Activated T-helper 1 cell treated with anti-CD3 and anti-CD28 coated beads, Interleukin-12 subunit alpha, Interleukin-12 subunit beta, Interleukin-2, Interleukin-4 antibody, amounts not matched to agents 30 ng/mL and 10 ng/mL and 1 ng/mL, durations not matched to agents 14 hours and 24 hours and 36 hours (primary cell): ENCODE results near the gene UNC119B. TPM values are rescaled to one million over a fixed set of nuclear protein-coding genes. Genes with fewer than 3 reads are reported as not detected.

Source experiments
- DNase-seq: peaks from one replicate; pipeline ENCODE4 v3.0.0; 2021; ENCODE audit warnings: low spot score
- H3K27ac Mint-ChIP-seq: one replicate; pipeline ENCODE4 v1.8.0; 2021; ENCODE audit warnings: mild to moderate bottlenecking, mixed read lengths
- H3K27me3 Mint-ChIP-seq: one replicate; pipeline ENCODE4 v1.8.0; 2022; ENCODE audit warnings: mild to moderate bottlenecking, moderate library complexity, mixed read lengths; ENCODE audit not compliant: insufficient read depth
- H3K36me3 Mint-ChIP-seq: one replicate; pipeline ENCODE4 v1.8.0; 2021; ENCODE audit warnings: low read depth, mixed read lengths
- H3K4me1 Mint-ChIP-seq: one replicate; pipeline ENCODE4 v1.8.0; 2021; ENCODE audit warnings: low read depth, mixed read lengths
- H3K4me3 Mint-ChIP-seq: one replicate; pipeline ENCODE4 v1.8.0; 2021; ENCODE audit warnings: mild to moderate bottlenecking, moderate library complexity, mixed read lengths
- H3K9me3 Mint-ChIP-seq: one replicate; pipeline ENCODE4 v1.8.0; 2021; ENCODE audit warnings: mixed read lengths
- intact Hi-C: fragments of 100-400 bp; cut with micrococcal nuclease; formaldehyde crosslinking; loops from one replicate; pipeline ENCODE4 v1.15.1; 2024
- total RNA-seq: library from RNA; stranded (reverse); gene quantifications from 2 replicates; pipeline ENCODE4 v1.2.3, GENCODE V29; 2022

UNC119B gene
- total RNA-seq, 1 donor from 2014 or later, result 24.6 TPM

DNA sequence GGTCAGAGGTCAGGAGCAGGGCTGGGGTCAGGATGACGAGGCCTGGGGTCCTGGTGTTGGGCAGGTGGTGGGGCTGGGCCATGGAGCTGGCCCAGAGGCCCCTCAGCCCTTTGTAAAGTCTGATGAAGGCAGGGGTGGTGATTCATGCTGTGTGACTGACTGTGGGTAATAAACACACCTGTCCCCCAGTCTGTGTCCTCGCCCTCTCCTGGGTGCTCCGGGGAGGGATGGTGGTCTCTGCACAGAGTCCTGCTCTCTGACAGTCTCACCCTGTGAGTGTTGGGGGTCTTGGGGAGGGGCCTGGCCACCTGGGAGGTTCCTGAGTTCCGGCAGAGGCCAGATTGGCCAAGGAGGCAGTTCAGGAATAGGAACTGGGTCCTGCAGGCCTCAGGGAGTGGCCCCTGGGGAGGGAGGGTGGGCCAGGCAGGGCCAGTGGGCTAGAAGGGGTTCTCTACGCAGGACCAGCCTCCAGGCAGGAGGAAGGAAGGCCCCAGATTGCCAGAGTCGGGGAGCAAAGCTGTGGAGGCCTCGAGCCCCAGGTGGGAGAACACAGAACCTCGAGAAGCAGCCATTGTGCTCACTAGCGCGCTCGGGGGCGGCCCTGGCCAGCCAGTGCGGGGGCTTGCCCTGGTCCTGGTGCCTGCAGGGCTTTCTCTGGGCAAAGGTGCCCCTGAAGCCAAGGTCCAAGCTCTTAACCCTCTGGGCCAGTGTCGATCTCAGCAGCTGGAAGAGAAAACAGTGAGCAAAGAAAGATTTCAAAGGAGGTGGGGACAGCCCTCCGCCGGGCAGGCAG lies 29.8 kb downstream of the UNC119B start:
- intact Hi-C loops, result no loop called here
- Mint-ChIP-seq H3K36me3 (no peaks in the 10 kb centered on the region), H3K4me3 (no peak overlapping the region), H3K4me1 (no peaks in the 10 kb centered on the region), H3K27me3 (no peaks in the 10 kb centered on the region), H3K27ac (no peak overlapping the region), H3K9me3 (no peaks in the 10 kb centered on the region)
- DNase-seq, result no peak

DNA sequence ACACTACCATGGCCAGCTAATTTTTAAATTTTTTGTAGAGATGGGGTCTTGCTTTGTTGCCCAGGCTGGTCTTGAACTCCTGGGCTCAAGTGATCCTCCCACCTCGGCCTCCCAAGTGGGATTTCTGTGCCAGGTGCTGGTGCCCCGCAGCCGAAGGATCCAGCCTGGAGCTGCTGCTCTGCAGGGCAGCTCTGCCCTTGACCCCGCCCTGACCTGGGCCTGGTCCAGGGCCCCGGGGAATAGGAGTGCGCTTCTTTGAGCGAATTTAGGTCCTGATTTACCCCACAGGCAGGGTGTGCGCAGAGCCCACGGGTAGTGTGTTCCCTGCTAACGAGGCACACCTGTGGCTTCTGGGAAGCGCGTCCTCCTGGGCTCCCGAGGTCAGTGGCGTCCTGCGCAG lies 30.6 kb downstream of the UNC119B start:
- intact Hi-C loops, result no loop called here
- Mint-ChIP-seq H3K4me1 (no peaks in the 10 kb centered on the region), H3K27me3 (no peaks in the 10 kb centered on the region), H3K36me3 (no peaks in the 10 kb centered on the region), H3K9me3 (no peaks in the 10 kb centered on the region), H3K27ac (no peak overlapping the region), H3K4me3 (no peak overlapping the region)
- no peak for DNase-seq

DNA sequence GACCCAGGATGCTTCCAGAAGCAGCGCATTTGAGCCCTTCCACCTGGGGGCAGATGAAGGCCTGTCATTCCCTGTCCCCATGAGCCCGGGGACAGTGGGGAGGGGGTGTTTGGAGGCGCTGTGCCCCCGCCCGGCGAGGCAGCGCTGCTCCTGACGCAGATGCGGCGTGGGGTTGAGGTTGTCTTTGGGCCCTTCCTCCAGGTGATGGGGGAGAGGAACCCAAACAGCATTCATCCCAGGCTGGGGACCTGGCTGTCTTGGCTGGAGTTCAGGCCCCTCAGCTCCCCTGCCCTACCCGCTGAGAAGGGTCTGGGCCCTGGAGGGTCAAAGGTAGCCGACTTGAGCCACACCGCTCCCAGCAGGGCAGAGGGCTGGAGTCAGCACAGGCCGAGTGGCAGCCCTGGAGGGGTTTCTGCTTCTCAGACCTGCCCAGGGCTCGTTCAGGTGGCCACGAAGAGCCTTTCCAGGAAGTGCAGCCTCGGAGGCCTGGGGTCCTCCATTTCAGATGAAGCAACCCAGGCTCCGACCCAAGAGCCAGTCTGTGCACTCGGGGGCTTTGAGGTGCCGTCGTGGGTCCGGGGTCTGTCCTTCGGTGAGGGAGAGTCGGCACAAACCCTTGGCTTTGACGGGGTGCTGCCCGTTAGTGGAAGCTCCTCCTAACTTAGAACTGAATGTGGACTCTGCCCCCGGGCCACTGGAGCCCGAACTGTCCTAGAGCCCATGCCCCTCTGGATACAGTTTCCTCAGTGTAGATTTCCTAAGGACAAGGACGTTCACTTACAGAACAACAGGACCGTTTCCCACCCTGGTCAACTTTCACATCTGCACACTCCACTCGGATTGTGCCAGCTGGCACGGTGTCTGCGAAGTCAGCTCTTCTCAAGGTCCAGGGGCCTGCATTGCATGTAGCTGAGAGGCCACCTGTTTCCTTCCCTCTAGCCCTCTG lies 31.5 kb downstream of the UNC119B start:
- Mint-ChIP-seq H3K36me3 (no peaks in the 10 kb centered on the region), H3K27ac (no peak overlapping the region), H3K27me3 (no peaks in the 10 kb centered on the region), H3K4me1 (no peaks in the 10 kb centered on the region), H3K4me3 (no peak overlapping the region), H3K9me3 (no peaks in the 10 kb centered on the region)
- intact Hi-C loops, result no loop called here
- no peak for DNase-seq

DNA sequence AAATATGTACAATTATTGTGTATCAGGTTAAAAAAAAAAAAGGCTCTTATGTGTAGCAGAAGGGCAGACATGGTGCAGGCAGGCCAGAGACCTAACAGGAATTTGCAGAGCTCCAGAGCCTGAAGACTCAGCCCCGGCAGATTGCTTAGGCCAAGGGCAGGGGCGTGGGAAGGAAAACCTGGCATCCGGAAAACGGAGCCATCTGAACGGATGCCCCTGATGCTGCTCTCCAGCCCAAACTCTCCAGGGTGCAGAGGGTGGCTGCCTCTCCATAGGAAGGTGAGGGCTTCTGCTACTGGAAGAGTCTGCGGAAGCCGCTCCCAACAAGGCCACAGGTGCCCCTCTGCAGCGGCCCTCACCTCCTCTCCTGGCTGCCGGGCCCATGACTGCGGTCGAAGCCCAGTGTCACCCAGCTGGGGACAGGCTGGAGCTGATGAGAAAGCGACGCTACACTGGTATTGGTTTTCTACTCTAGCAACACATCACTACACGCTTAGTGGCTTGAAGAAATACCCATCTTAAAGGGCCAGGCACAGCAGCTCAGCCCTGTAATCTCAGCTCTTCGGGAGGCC lies 34.8 kb downstream of the UNC119B start:
- no peaks in the 10 kb centered on the region for H3K9me3 Mint-ChIP-seq
- H3K36me3 Mint-ChIP-seq, result no peaks in the 10 kb centered on the region
- H3K27me3 Mint-ChIP-seq, result no peaks in the 10 kb centered on the region
- H3K4me3 Mint-ChIP-seq, result no peak overlapping the region
- no peak for DNase-seq
- H3K4me1 Mint-ChIP-seq, result no peaks in the 10 kb centered on the region
- no peak overlapping the region for H3K27ac Mint-ChIP-seq
- intact Hi-C loops, result no loop called here

DNA sequence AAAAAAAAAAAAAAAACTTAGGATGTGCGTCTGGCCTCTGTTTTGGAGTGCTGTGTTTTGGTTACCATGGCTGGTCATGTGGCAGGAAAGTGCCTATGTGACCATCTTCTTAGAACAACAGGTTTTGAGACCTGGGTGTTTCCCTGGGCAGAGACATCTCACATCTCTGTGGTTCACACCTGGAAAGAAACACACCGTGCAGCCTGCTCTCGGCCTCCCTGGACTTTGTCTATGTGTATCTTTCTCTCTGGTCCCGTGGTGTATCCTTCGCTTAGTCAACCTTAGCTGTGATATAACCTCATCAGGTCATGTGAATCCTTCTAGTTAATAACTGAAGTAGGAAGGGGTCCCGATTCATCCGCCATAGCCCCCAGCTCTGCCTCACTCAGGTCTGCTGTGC lies 38.0 kb downstream of the UNC119B start:
- H3K4me1 Mint-ChIP-seq, result no peaks in the 10 kb centered on the region
- H3K36me3 Mint-ChIP-seq, result no peaks in the 10 kb centered on the region
- intact Hi-C loops, result no loop called here
- H3K4me3 Mint-ChIP-seq, result no peak overlapping the region
- no peak overlapping the region for H3K27ac Mint-ChIP-seq
- no peak for DNase-seq
- no peaks in the 10 kb centered on the region for H3K27me3 Mint-ChIP-seq
- H3K9me3 Mint-ChIP-seq, result no peaks in the 10 kb centered on the region

DNA sequence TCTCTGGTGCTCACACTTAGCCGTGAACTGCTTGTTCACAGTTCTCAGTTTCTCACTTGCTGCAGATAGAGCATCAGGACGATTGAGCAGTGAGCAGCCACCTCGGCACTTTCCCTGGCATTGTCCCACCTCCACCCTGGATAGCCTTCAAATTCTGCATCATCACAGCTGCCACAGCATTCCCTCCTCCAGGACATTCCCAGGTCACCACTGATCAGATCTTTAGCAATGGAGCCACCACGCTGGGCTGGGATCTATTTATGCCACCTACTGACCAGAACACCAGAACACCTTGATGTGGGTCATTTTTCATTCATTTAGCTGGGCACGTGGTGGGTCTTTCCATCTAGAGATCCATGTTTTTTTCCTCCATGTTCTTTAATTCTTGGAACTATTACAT lies 39.0 kb downstream of the UNC119B start:
- Mint-ChIP-seq H3K9me3 (peaks cover 4% of the 10 kb centered on the region), H3K36me3 (peaks cover 2% of the 10 kb centered on the region), H3K4me3 (no peak overlapping the region), H3K4me1 (peaks cover 5% of the 10 kb centered on the region), H3K27me3 (no peaks in the 10 kb centered on the region), H3K27ac (no peak overlapping the region)
- no peak for DNase-seq
- intact Hi-C loops, result no loop called here

DNA sequence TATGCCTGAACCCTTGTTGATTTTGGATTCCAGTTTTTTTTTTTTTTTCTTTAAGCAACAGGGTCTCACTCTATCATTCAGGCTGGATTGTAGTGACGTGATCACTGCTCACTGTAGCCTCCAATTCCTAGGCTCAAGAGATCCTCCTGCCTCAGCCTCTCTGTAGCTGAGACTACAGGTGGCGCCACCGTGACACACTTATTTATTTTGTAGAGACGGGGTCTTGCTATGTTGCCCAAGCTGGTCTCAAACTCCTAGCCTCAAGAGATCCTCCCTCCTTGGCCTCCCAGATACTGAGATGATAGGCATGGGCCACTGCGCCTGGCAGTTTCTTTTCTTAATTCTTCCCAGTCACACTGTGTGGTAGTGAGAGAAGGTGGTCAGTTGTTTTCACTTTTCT lies 40.5 kb downstream of the UNC119B start:
- Mint-ChIP-seq H3K27ac (no peak overlapping the region), H3K9me3 (peaks cover 13% of the 10 kb centered on the region), H3K36me3 (peaks cover 2% of the 10 kb centered on the region), H3K27me3 (no peaks in the 10 kb centered on the region), H3K4me3 (no peak overlapping the region), H3K4me1 (peaks cover 5% of the 10 kb centered on the region)
- no peak for DNase-seq
- intact Hi-C loops, result no loop called here

DNA sequence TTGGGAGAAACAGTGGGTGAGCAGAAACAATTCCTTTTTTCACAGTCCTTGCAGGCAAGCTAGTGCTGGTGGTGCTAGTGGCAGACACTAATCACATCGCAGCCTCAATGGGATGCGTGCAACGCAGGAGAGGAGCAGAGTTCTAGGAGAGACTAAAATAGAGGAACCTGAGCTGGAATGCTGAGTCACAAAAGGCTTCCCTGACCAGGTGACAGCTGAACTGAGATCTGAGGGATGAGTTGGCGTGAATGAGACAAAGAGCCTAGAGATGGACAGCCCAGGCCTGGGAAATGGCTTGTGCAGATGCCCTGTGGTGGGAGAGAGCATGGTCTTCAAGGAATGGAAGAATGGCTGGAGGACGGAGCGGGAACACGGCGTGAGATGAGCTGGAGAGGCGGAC lies 41.1 kb downstream of the UNC119B start:
- H3K27me3 Mint-ChIP-seq, result no peaks in the 10 kb centered on the region
- no peak overlapping the region for H3K27ac Mint-ChIP-seq
- peaks cover 5% of the 10 kb centered on the region for H3K4me1 Mint-ChIP-seq
- peaks cover 2% of the 10 kb centered on the region for H3K36me3 Mint-ChIP-seq
- H3K4me3 Mint-ChIP-seq, result no peak overlapping the region
- peaks cover 13% of the 10 kb centered on the region for H3K9me3 Mint-ChIP-seq
- no peak for DNase-seq
- intact Hi-C loops, result no loop called here

DNA sequence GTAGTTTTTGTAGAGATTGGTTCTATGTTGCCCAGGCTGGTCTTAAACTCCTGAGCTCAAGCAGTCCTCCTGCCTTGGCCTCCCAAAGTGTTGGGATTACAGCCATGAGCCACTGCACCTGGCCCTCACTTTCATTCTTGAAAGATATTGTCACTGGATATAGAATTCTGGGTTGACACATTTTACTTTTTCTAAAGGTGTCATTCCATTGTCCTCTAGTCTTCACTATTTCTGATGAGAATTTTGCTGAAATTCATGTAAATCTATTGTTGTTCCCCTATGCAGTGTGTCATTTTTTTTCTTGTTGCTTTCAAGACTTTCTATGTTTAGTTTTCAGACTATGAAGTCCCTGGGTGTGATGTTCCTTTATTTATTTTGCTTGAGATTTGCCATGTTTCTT lies 44.5 kb downstream of the UNC119B start:
- peaks cover 13% of the 10 kb centered on the region for H3K9me3 Mint-ChIP-seq
- peaks cover 5% of the 10 kb centered on the region for H3K4me1 Mint-ChIP-seq
- no peaks in the 10 kb centered on the region for H3K27me3 Mint-ChIP-seq
- H3K36me3 Mint-ChIP-seq, result peaks cover 2% of the 10 kb centered on the region
- intact Hi-C loops, result no loop called here
- no peak for DNase-seq
- no peak overlapping the region for H3K27ac Mint-ChIP-seq
- no peak overlapping the region for H3K4me3 Mint-ChIP-seq

DNA sequence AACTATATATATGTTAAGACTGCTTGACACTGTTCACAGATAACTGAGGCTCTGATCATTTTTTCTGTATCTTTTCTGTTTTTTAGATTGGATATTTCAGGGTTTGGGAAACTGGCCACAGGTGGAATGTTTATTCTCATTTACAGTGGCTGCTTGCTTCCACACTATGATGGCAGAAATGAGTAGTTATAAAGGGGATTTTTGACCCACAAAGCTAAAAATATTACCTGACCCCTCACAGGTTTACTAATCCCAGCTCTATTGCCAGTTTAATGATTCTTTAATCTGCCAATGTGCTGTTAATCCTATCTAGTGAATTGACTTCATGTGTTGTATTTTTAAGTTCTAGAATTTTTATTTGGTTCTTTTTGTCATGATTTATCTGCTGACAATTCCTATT lies 45.0 kb downstream of the UNC119B start:
- H3K27ac Mint-ChIP-seq, result no peak overlapping the region
- H3K36me3 Mint-ChIP-seq, result peaks cover 2% of the 10 kb centered on the region
- peaks cover 5% of the 10 kb centered on the region for H3K4me1 Mint-ChIP-seq
- H3K4me3 Mint-ChIP-seq, result no peak overlapping the region
- H3K9me3 Mint-ChIP-seq, result peaks cover 13% of the 10 kb centered on the region
- intact Hi-C loops, result no loop called here
- no peaks in the 10 kb centered on the region for H3K27me3 Mint-ChIP-seq
- DNase-seq, result no peak

DNA sequence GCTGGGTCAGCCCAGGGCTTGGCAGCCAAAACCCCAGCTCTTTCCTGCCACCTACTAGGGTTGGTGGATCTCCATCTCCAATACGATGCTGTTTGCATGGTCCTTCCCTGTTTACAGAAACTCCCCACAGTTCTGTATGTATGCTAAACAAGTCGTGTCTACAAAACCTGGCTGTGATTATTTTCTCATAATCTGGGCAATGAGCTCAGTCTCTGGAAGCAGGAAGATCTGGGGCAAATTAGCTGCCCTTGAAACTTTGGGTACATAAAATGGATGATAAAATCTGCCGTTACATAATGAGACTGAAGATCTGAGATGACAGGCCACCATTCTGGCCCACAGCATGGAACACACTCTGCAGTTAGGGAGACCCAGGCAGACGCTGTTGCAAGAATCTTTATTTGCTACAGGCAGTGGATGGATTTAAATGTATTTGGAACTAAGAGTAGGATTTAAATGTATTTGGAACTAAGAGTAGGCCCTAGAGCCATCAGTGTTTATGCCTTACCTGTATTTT lies 47.0 kb downstream of the UNC119B start:
- Mint-ChIP-seq H3K4me1 (peaks cover 13% of the 10 kb centered on the region), H3K4me3 (no peak overlapping the region), H3K36me3 (peaks cover 12% of the 10 kb centered on the region), H3K27ac (no peak overlapping the region), H3K9me3 (peaks cover 13% of the 10 kb centered on the region), H3K27me3 (no peaks in the 10 kb centered on the region)
- intact Hi-C loops, result no loop called here
- no peak for DNase-seq

DNA sequence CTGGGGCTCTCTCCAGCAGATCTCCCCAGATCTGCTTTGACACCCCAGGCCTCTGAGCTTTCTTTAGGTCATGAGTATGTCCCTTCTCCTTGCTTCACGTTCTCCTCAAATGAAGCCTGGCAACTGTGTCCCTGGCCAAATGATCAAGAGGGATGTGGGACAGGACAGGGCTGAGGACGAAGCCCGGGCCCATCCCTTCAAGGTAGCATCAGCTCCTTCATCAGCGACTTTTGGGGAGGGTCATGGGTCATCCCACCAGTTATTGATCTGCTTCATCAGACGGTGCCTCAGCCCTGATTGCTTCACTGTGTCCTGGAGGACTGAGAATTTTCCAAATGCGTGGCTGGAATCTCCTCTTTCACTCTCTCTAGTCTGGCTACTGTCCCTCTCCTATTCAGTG lies 47.7 kb downstream of the UNC119B start:
- DNase-seq, result no peak
- peaks cover 13% of the 10 kb centered on the region for H3K36me3 Mint-ChIP-seq
- H3K27ac Mint-ChIP-seq, result no peak overlapping the region
- no peaks in the 10 kb centered on the region for H3K27me3 Mint-ChIP-seq
- peaks cover 13% of the 10 kb centered on the region for H3K4me1 Mint-ChIP-seq
- peaks cover 13% of the 10 kb centered on the region for H3K9me3 Mint-ChIP-seq
- H3K4me3 Mint-ChIP-seq, result no peak overlapping the region
- intact Hi-C loops, result no loop called here
